Measurements from ENCODE around the gene COL4A1.
"Not testable (repeated sequence)": the region's sequence is repeated elsewhere in the genome, so short reads cannot be mapped to it uniquely, and the experiment has no call there.

The COL4A1 gene

GRCh38 chr13:110324026-110324749, 17.2 kb upstream of the COL4A1 start:
- DNase-seq: no peak

DNA sequence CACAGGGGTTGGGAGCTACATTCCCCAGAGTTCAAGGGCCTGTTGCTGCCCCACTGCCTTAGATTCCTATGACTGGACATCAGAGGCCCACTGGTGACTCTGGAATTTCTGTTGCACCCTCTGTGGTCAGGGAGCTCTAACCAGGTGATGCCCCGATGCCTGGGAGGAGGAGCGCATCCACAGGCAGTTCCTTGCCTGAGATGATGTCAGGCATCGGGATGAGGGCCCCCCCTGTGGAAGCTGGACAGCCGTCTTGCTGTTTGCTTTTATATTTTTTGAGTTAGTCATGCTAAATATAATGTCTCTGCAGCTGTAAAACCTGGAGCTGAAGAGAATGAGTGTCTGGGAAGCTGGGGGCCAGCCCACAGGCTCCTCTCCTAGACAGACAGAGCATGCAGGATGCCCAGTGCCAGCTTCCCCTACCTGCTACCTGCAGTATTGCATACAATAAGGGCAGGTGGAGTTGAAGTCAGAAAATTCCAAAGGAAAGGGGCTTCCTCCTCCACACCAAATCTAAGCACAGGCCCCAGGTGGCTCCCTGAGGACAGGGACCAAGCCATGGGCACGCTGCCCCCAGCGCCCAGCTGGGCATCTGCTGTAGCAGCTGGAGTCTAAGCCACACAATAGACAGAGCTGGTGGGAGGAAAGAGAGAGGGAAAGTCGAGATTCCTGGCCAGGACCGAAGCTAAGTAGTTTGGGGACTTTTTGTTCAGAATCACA, 16.4 kb upstream of the COL4A1 start:
- no peak for DNase-seq

DNA sequence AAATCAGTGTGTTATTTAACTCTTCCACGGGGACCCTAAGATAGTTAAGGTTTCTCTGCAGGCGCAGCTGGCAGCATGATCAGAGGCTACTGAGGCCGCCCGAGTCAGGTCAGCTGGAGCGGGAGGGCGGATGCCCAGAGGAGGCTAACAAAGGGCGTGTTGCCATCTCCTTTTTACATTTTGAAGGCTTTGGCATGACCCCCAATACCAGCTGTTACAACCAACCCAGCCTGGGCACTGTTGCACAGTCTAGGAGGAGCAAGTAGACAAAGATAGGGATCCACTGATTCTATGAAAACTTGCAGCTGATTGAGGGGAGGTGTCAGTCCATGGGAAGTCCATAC, 15.8 kb upstream of the COL4A1 start:
- DNase-seq: no peak

DNA sequence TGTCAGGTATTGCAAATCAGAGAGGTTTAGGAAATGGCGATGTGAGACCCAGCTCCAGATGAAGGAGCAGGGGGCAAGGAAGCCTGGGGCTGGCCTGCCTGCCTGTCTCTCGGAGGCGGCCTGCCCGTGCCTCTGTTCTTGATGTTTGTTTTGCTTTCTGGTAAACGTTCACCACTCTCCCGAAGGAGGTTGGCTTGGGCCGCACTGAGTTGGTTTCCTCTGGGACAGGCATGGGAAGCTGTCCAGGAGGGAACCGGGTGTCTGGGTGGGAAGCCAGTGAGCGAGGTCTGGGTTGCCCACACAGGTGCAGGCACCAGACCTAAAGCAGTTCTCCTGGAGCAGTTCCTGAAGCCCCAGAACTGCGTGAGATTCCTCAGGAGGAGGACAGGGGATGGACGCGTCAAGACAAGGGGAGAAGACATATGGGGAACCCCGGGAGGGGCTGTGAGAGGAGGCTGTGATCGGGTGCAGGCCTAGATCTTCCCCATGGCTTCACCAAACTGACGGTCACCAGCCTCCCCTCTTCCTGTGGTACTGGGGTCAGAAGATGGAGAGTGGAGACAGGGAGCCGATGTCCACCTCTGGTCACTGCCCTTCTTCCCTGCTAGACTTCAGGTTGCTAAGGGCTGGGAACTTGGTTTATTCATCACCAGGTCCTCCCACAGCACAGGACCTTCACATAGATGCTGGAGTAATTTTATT, 15.3 kb upstream of the COL4A1 start:
- no peak for DNase-seq

DNA sequence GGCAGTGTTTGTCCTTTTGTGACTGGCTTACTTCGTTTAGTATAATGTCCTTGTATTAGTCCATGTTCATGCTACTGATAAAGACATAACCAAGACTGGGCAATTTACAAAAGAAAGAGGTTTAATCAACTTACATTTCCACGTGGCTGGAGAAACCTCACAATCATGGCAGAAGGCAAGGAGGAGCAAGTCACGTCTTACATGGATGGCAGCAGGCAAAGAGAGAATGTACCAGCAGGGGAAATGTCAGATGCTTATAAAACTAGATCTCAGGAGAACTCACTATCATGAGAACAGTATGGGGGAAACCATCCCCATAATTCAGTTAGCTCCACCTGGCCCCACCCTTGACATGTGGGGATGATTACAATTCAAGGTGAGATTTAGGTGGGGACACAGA, 14.6 kb upstream of the COL4A1 start:
- not testable (repeated sequence) for DNase-seq

DNA sequence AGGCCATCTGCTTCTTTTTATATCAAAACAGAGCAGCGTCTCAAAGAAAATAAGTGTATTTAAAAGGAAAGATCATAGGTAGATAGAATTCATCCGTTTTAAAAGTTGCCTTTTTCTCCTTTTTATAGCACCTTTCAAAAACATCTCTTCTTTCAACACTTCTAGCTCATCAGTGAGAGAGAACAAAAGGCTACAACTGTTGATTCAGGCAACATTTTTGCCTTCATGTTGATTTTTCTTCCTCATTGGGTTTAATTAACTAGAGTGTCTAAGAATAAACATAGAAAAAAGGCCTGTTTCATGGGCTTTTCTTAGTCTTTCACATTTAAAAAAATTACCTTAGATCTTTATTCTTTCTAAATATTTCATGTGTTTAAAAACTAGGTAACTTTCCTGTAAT, 13.7 kb upstream of the COL4A1 start:
- no peak for DNase-seq

GRCh38 chr13:110319774-110320509, 13.0 kb upstream of the COL4A1 start:
- no peak for DNase-seq

- no peak for DNase-seq
Measured at GRCh38 chr13:110319397-110319773, 12.4 kb upstream of the COL4A1 start.

- DNase-seq: no peak
Measured at GRCh38 chr13:110318920-110319319, 12.0 kb upstream of the COL4A1 start.

GRCh38 chr13:110317496-110318195, 10.7 kb upstream of the COL4A1 start:
- no peak for DNase-seq

DNA sequence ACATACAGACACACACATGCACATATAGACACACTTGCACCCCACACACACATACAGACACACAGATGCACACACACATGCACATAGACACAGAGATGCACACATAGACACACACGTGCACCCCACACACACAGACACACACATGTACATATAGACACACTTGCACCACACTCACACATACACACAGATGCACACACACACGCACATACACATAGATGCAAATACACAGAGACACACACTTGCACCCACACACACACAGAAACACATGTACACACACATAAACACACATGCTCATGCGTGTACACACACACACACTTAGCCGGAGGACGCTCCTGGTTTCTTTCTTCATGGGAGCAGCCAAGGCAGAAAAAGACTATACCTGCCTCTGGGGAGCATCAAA, 10.1 kb upstream of the COL4A1 start:
- no peak for DNase-seq

DNA sequence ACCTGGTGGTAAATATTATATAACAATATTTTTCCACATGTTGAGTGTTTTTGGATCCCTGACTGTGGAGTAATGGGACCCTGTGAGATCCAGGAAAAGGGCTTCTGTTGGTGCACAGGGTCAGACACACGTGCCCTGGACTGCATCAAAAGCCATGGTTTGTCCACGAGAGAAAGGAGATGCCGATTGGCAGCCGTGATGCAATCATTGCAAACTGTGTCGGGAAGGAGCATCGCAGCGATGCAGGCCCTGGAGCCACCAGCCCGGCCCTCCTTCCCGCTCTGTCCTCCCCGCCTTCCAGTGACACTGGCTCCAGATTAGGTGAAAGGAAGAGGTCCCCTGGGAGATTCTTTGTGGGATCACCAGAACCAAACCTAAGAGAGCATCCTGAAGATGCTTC, 9.2 kb upstream of the COL4A1 start:
- DNase-seq: no peak

DNA sequence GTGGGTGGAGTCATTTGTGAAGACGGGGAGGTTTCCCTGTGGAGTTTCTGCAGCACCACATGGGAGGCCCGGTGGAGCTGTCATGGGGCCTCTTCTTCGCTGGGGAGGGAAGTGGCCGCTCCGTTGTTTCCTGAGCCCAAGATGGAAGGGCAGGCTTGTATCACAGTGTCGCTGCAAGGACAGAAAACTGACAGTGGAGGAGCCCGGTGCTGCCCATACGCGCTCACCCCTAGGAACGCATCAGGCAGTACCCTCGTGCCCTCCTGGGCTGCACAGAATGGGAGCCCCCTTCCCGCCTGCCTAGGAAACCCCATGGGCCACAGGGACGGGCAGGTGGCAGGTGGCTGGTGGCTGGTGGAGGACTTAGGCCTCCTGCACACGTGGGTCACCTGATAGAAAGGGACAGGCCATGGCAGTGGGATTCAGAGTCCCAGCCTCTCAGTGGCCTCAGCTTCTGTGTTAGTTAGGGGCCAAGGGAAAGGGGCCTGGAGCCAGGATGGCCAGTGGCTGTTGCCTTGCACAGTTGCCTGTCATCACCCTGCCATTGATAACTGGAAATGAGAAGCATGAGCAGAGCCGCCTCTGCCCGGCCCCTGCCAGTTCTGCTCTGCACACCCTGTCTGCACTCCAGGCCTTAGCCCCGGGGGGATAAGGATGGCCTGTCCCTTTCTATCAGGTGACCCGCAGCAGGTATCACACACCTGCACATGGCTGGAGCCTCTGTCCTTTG, 7.7 kb upstream of the COL4A1 start:
- no peak for DNase-seq

DNA sequence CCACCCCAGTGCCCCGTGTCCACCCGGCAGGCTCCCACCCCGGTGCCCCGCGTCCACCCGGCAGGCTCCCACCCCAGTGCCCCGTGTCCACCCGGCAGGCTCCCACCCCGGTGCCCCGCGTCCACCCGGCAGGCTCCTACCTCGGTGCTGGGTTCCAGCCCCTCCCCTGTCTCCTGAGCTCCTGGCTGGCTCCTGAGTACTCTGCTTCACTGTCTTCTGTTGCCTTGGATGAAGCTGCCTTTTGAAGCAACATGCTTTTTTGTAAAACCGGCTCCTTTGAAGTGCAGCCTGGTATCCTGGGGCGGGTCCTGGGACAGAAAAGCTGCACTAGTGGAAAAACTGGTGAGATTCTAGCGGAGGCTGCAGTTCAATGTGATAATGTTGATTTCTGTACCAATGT, 6.8 kb upstream of the COL4A1 start:
- not testable (repeated sequence) for DNase-seq

DNA sequence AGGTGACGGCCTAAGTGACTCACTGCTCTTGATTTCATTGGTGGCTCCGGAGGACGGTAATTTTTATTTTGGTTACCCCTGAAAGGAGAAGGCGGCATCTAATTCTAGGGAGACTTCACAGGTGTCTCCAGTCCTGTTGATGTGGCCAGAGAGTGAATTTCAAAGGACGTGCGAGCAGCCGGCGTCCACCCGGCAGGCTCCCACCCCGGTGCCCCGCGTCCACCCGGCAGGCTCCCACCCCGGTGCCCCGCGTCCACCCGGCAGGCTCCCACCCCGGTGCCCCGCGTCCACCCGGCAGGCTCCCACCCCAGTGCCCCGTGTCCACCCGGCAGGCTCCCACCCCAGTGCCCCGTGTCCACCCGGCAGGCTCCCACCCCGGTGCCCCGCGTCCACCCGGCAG, 6.3 kb upstream of the COL4A1 start:
- not testable (repeated sequence) for DNase-seq

DNA sequence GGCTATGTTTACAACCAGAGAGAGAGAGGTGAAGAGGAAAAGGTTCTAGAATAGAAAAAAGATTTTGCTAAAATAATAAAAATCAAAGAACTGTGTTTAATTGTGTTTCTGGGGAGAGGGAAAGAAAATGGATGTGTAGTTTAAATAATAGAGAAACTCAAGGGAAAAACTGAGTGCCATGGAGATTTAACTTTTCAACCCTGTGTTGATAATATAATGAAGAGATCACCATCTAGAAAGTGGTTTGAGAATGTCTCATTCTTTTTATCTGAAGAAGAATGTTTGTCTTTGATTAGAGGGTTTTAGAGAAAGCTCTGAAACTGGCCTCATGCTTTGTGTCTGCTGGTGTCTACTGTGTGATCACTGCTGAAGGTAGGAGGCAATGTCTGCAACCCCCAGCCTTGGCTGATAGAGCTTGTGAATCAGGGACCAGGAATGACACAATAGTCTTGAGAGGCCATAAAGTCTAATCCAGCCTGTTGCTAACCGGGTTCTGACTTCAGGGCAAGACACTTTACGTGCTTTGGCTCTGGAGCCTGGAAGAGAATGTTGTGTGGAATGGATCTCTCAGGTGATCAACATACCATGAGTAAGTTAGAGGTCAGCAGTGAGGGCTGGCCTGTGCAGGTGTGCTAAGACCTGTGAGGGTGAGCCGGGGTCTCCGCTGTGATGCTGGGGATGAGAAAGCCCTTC, 5.5 kb upstream of the COL4A1 start:
- DNase-seq: no peak

DNA sequence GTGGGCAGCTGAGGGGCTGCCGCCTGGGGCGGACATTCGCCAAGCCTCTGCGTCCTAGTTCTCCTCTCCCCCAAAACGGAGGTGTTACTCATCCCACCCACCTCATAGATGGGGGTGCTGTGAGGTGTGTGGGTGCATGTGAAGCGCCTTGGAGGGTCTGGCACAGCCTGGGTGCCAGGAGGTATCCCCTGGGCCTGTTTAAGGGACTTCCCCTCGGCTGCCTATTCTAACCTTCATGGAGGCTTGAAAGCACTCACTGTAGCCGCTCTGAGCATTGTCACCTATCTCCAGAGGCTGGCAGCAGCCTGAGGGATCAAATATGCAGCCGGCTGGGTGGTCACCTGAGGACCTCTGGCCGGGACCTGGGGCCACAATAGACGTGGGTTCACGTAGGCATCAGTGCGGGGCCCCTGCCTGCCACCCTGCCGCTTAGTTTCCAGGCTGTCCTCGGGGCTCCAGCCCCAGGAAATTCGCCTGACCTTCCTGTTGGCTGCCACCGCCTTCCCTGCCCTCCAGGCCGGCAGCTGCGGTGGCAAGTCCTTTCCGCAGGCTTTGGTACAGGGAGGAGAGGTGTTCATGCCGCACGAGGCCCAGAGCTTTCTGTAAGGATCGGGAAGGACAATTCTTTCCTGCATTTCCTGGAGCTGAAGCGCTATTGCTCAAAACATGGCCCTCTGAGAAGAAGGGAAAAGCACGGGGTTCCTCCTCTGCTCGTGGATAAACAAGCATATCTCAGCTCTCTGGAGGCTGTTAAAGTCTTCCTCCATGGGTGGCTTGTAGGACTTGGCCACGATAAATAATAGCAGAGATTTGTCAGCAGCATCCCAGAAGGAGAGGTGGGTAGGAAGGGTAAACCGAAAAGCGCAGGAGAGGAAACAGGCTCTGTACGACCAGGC, 4.7 kb upstream of the COL4A1 start:
- DNase-seq: no peak

GRCh38 chr13:110310541-110311442, 3.8 kb upstream of the COL4A1 start:
- DNase-seq: no peak

Data from anterior cingulate cortex (tissue), 58 donors.